NCI-H128 (cell line): ENCODE results near the gene HDAC4.

Source experiments
- DNase-seq: peaks from one replicate; lab custom pipeline; 2025; ENCODE audit not compliant: unreplicated experiment; lab: John Stamatoyannopoulos, UW

HDAC4 gene

GRCh38 chr2:239102266-239102665, 298.6 kb downstream of the HDAC4 start:
- DNase-seq = no peak

- DNase-seq = no peak
Observed at GRCh38 chr2:239101807-239102206, 299.0 kb downstream of the HDAC4 start.

- DNase-seq = no peak
Observed at GRCh38 chr2:239101071-239101470, 299.7 kb downstream of the HDAC4 start.

- DNase-seq = no peak
Observed at GRCh38 chr2:239099474-239099873, 301.3 kb downstream of the HDAC4 start.

GRCh38 chr2:239098288-239098970, 302.4 kb downstream of the HDAC4 start:
- DNase-seq = no peak

- DNase-seq = no peak
Observed at GRCh38 chr2:239097428-239097696, 303.5 kb downstream of the HDAC4 start.

- DNase-seq = no peak
Observed at GRCh38 chr2:239096676-239097427, 304.0 kb downstream of the HDAC4 start.

- no peak for DNase-seq
Observed at GRCh38 chr2:239095460-239096081, 305.2 kb downstream of the HDAC4 start.

- no peak for DNase-seq
Observed at GRCh38 chr2:239094867-239095266, 306.0 kb downstream of the HDAC4 start.

GRCh38 chr2:239093952-239094351, 306.9 kb downstream of the HDAC4 start:
- no peak for DNase-seq

- no peak for DNase-seq
Observed at GRCh38 chr2:239093542-239093941, 307.3 kb downstream of the HDAC4 start.

GRCh38 chr2:239092571-239093294, 308.1 kb downstream of the HDAC4 start:
- no peak for DNase-seq

- DNase-seq = no peak
Observed at GRCh38 chr2:239089884-239090283, 310.9 kb downstream of the HDAC4 start.

- no peak for DNase-seq
Observed at GRCh38 chr2:239087046-239087710, 313.6 kb downstream of the HDAC4 start.

- no peak for DNase-seq
Observed at GRCh38 chr2:239086325-239087020, 314.3 kb downstream of the HDAC4 start.

- no peak for DNase-seq
Observed at GRCh38 chr2:239085201-239085992, 315.4 kb downstream of the HDAC4 start.

GRCh38 chr2:239084007-239084406, 316.8 kb downstream of the HDAC4 start:
- DNase-seq = no peak

- DNase-seq = no peak
Observed at GRCh38 chr2:239082425-239082824, 318.4 kb downstream of the HDAC4 start.

GRCh38 chr2:239081622-239082021, 319.2 kb downstream of the HDAC4 start:
- no peak for DNase-seq

GRCh38 chr2:239081046-239081445, 319.8 kb downstream of the HDAC4 start:
- DNase-seq = no peak
